GM19023 (cell line): Measurements from ENCODE around the gene RIC8A.
"Not testable (repeated sequence)": the region's sequence is repeated elsewhere in the genome, so short reads cannot be mapped to it uniquely, and the experiment has no call there.

Source experiments
- ATAC-seq: cut with Tn5 transposase; IDR thresholded peaks from one replicate; pipeline ENCODE4 v1.9.1; 2021; ENCODE audit warnings: mild to moderate bottlenecking, moderate library complexity; ENCODE audit not compliant: unreplicated experiment

The RIC8A gene

GRCh38 chr11:207208-207862 lies at the start of gene RIC8A, which contains the start of gene BET1L:
Gene RIC8A, plus strand, starts transcription at chr11:207708. Its CDS starts 1,147 bp downstream, at chr11:208855.
Gene BET1L, minus strand, starts transcription at chr11:207399. Its CDS starts 78 bp downstream, at chr11:207321.
- ATAC-seq: peak; percentile 71

- ATAC-seq: not testable (repeated sequence)
Measured at GRCh38 chr11:180242-180641, 27.3 kb upstream of the RIC8A start.

- not testable (repeated sequence) for ATAC-seq
Measured at GRCh38 chr11:189200-189783, 18.2 kb upstream of the RIC8A start.

- peak; percentile 68 for ATAC-seq
Measured at GRCh38 chr11:189843-190311, 17.6 kb upstream of the RIC8A start.

- not testable (repeated sequence) for ATAC-seq
Measured at GRCh38 chr11:190546-190945, 17.0 kb upstream of the RIC8A start.

GRCh38 chr11:191490-192478 lies 15.7 kb upstream of the RIC8A start:
- ATAC-seq: not testable (repeated sequence)

GRCh38 chr11:192674-193128 lies 14.8 kb upstream of the RIC8A start, which contains the start of gene SCGB1C1:
Gene SCGB1C1, plus strand, starts transcription at chr11:193078. Its CDS starts 22 bp downstream, at chr11:193100.
- not testable (repeated sequence) for ATAC-seq

GRCh38 chr11:193481-193880 lies 14.0 kb upstream of the RIC8A start:
- ATAC-seq: not testable (repeated sequence)

- ATAC-seq: no peak
Measured at GRCh38 chr11:196786-197731, 10.4 kb upstream of the RIC8A start.

- ATAC-seq: no peak
Measured at GRCh38 chr11:197741-198235, 9.7 kb upstream of the RIC8A start.

GRCh38 chr11:198236-198806 lies 9.2 kb upstream of the RIC8A start:
- ATAC-seq: no peak

GRCh38 chr11:199004-199581 lies 8.4 kb upstream of the RIC8A start:
- ATAC-seq: no peak

- ATAC-seq: no peak
Measured at GRCh38 chr11:199782-200181, 7.7 kb upstream of the RIC8A start.

- no peak for ATAC-seq
Measured at GRCh38 chr11:200224-201003, 7.1 kb upstream of the RIC8A start.

- no peak for ATAC-seq
Measured at GRCh38 chr11:201966-202365, 5.5 kb upstream of the RIC8A start.

GRCh38 chr11:202490-202889 lies 5.0 kb upstream of the RIC8A start:
- no peak for ATAC-seq

- no peak for ATAC-seq
Measured at GRCh38 chr11:203056-203944, 4.2 kb upstream of the RIC8A start.
